ES-I3 (cell line): ENCODE measurements around the gene UXS1.
"Not testable (repeated sequence)": the region's sequence is repeated elsewhere in the genome, so short reads cannot be mapped to it uniquely, and the experiment has no call there.

Experiments used
- H3K36me3 ChIP-seq: 2 replicates; pipeline ENCODE4 v1.6.1; 2013; ENCODE audit warnings: mild to moderate bottlenecking, low read length, control low read depth, moderate library complexity; ENCODE audit not compliant: insufficient read depth
- H3K4me1 ChIP-seq: 2 replicates; pipeline ENCODE4 v1.6.1; 2013; ENCODE audit warnings: mild to moderate bottlenecking, control low read depth, low read length; ENCODE audit not compliant: insufficient read depth
- H3K9ac ChIP-seq: 2 replicates; pipeline ENCODE4 v1.6.1; 2013; ENCODE audit warnings: low read depth, mild to moderate bottlenecking, low read length, moderate library complexity
- H3K9me3 ChIP-seq: 2 replicates; pipeline ENCODE4 v1.6.1; 2013; ENCODE audit warnings: mild to moderate bottlenecking, low read length, moderate library complexity; ENCODE audit not compliant: control insufficient read depth, insufficient read depth

Gene UXS1

GRCh38 chr2:106193977-106194778 is at the start of gene UXS1:
Gene UXS1 (minus strand): TSS chr2:106194301. CDS start chr2:106194241, 60 bp downstream.
- Histone ChIP-seq H3K4me1 (peaks cover 18% of the 10 kb centered on the region), H3K9me3 (no peaks in the 10 kb centered on the region), H3K9ac (peak within 1 kb of the TSS; percentile 78), H3K36me3 (0 out of 2 replicates have a peak, but pooled peaks cover 2% of the 10 kb centered on the region)

GRCh38 chr2:106239491-106239890 is 45.4 kb upstream of the UXS1 start:
- H3K9ac ChIP-seq, H3K36me3 ChIP-seq, H3K9me3 ChIP-seq, H3K4me1 ChIP-seq: not testable (repeated sequence)

GRCh38 chr2:106235392-106235791 is 41.3 kb upstream of the UXS1 start:
- not testable (repeated sequence) for H3K9ac ChIP-seq, H3K9me3 ChIP-seq, H3K4me1 ChIP-seq, H3K36me3 ChIP-seq

GRCh38 chr2:106233350-106233706 is 39.2 kb upstream of the UXS1 start:
- no peaks in the 10 kb centered on the region for H3K4me1 ChIP-seq
- H3K9me3 ChIP-seq = peaks cover 3% of the 10 kb centered on the region; the same call in 1 of the 2 replicates
- H3K36me3 ChIP-seq = no peaks in the 10 kb centered on the region
- H3K9ac ChIP-seq = no peak overlapping the region

GRCh38 chr2:106232638-106233349 is 38.7 kb upstream of the UXS1 start:
- no peaks in the 10 kb centered on the region for H3K4me1 ChIP-seq
- H3K9ac ChIP-seq = no peak overlapping the region
- peaks cover 3% of the 10 kb centered on the region; the same call in 1 of the 2 replicates for H3K9me3 ChIP-seq
- no peaks in the 10 kb centered on the region for H3K36me3 ChIP-seq

- Histone ChIP-seq H3K9me3 (no peaks in the 10 kb centered on the region), H3K9ac (no peak overlapping the region), H3K36me3 (no peaks in the 10 kb centered on the region), H3K4me1 (no peaks in the 10 kb centered on the region)
Measured at GRCh38 chr2:106223347-106223746, 29.2 kb upstream of the UXS1 start.

DNA sequence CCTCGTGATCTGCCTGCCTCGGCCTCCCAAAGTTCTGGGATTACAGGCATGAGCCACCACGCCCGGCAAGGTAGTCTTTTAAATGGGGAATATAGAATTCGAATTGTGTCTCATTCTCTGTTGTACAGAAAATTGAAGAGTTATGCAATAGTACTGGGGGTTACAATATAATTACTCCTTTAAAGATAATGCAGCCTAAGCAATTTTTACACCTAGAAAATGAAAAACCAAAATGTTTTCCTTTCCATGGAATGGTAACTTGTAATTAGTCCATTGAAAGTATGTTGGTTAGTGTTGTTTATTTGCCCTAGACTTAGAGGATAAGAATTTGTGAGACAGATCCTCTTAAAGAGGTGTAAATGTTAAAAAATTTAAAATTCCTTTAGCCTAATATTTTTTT is 28.0 kb upstream of the UXS1 start:
- not testable (repeated sequence) for H3K9me3 ChIP-seq, H3K9ac ChIP-seq, H3K36me3 ChIP-seq, H3K4me1 ChIP-seq

DNA sequence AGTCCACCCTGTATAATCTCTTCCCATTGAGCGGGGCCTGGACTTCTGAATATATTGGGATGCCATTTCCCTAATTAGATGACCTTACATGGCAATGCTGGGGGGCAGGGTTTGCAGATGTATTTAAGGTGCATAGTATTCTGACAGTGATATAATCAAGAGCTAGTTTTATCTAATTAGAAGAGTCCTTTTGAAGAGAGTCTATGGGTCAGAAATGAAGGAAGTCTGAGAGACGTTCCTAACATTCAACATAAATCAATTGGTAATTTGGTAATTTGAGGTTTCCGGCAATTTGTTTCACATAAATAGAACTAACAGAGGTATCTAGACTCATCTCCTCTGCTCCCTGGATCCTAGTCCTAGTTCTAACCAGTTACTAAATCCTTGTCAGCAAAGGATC is 25.7 kb upstream of the UXS1 start:
- Histone ChIP-seq H3K36me3 (no peaks in the 10 kb centered on the region), H3K9ac (no peak overlapping the region), H3K9me3 (no peaks in the 10 kb centered on the region), H3K4me1 (no peaks in the 10 kb centered on the region)

- H3K9me3 ChIP-seq, H3K9ac ChIP-seq, H3K36me3 ChIP-seq, H3K4me1 ChIP-seq: not testable (repeated sequence)
Measured at GRCh38 chr2:106219157-106219556, 25.1 kb upstream of the UXS1 start.

DNA sequence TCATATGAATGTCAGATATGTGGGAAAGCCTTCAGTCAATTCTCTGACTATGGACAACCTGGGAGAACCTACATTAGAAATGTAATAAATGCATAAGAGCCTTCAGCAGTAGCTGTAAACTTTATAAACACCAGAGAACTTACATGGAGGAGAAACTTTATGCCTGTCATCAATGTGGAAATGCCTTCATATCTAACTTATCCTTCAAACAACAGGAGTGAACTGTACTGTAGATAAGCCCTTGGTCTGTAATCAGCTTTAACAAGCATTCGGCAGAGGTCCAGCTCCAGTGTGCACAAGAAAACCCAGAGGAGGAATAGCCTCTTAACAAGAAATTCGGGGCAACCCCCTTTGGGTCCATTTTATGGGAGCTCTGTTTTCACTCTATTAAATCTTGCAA is 14.8 kb upstream of the UXS1 start:
- H3K9me3 ChIP-seq = peaks cover 5% of the 10 kb centered on the region; the same call in 1 of the 2 replicates
- no peaks in the 10 kb centered on the region for H3K36me3 ChIP-seq
- H3K4me1 ChIP-seq = no peaks in the 10 kb centered on the region
- no peak overlapping the region for H3K9ac ChIP-seq

- Histone ChIP-seq H3K9ac (no peak overlapping the region), H3K9me3 (peaks cover 5% of the 10 kb centered on the region; the same call in 1 of the 2 replicates), H3K36me3 (no peaks in the 10 kb centered on the region), H3K4me1 (no peaks in the 10 kb centered on the region)
Measured at GRCh38 chr2:106208399-106208798, 14.3 kb upstream of the UXS1 start.

GRCh38 chr2:106207246-106207645 is 13.1 kb upstream of the UXS1 start:
- H3K9me3 ChIP-seq = peaks cover 5% of the 10 kb centered on the region; the same call in 1 of the 2 replicates
- no peaks in the 10 kb centered on the region for H3K4me1 ChIP-seq
- no peak overlapping the region for H3K9ac ChIP-seq

DNA sequence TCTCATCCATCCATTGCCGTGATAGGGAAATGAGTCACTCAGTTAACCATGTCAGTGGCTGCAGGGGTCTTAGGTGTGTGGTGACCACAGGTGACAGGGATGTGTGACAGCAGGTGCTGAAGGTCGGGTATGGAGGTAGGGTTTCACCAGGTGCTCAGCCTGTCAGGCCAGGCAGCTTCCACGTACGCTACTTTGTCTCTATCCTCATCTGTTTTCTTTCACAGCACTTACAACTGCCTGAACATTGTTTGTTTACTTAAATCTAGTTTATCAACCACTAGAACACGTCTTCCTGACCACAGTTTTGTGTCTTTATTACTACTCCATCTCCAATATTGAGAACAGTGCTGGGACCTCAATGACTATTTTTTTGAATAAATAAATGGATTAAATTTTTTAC is 11.4 kb upstream of the UXS1 start:
- Histone ChIP-seq H3K9me3 (peaks cover 5% of the 10 kb centered on the region; the same call in 1 of the 2 replicates), H3K36me3 (no peaks in the 10 kb centered on the region), H3K4me1 (no peaks in the 10 kb centered on the region), H3K9ac (no peak overlapping the region)

More at GRCh38 chr2:106207246-106207645, 13.1 kb upstream of the UXS1 start:
- H3K36me3 ChIP-seq = no peaks in the 10 kb centered on the region

DNA sequence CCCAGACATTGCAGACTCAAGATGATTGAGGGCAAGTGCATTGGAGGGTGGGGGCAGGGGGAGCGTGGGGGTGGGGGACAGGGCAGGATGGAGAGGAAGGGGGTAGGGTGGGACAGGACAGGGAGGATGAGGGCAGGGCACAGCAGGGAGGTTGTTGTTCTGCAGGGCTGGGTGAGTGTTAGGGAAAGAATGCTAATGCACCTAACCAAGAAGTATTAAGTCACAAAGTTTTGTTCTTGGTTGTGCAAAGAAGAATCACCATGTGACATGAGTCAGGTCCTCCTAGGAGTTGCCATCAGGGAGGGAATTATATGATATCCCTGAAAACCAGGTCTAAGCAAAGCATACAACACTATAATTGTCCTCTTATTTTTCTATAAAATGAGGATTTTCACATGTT is 10.4 kb upstream of the UXS1 start:
- H3K9me3 ChIP-seq, H3K9ac ChIP-seq, H3K36me3 ChIP-seq, H3K4me1 ChIP-seq: not testable (repeated sequence)

DNA sequence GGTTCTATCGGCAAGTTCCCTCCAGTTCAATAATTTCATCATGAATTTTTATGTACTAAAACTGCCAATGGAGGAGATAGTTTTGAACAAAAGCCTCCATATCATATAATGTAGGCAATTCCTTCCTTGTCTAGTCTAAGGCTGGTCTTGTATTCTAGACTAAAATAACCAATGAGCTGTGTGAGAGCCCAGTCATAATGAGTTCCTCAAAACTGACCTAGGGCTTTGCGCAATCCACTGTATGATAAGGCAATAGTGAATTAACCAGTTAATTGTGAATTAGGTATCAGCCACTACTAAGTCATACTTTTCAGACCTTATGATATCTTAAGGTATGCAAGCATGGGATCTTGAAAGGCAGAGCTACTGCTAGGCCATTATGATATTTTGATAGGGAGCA is 7.6 kb upstream of the UXS1 start:
- no peaks in the 10 kb centered on the region for H3K4me1 ChIP-seq
- H3K9me3 ChIP-seq = peaks cover 3% of the 10 kb centered on the region; the same call in 1 of the 2 replicates
- H3K9ac ChIP-seq = no peak overlapping the region
- no peaks in the 10 kb centered on the region for H3K36me3 ChIP-seq
